ENCODE data around the gene EAPP.

DNA sequence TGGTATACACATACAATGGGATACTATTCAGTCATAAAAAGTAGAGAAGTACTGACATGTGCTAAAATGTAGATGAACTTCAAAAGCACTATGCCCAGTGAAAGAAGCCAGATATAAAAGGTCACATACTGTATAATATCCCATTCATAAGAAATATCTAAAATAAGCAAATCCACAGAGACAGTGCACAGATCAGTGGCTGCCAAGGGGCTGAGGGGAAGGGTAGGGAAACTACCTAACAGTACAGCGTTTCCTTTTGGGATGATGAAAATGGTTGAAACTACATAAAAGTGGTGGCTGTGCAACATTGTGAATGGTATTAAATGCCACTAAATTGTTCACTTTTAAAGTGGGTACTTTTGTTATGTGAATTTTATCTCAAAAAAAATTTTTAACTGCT, 11.9 kb downstream of the EAPP start:
- no peak for TF ChIP-seq CTCF (IDR thresholded peaks at IDR 0.05)
- TF ChIP-seq POLR2A (IDR thresholded peaks at IDR 0.05), result no peak
